GM10847 (cell line): ENCODE measurements around the gene NECAB2.

Experiments used
- POLR2A ChIP-seq: IDR thresholded peaks from 2 replicates; pipeline ENCODE4 v1.6.1; 2011; ENCODE audit not compliant: insufficient read length; ENCODE audit errors: extremely low read depth

The NECAB2 gene

DNA sequence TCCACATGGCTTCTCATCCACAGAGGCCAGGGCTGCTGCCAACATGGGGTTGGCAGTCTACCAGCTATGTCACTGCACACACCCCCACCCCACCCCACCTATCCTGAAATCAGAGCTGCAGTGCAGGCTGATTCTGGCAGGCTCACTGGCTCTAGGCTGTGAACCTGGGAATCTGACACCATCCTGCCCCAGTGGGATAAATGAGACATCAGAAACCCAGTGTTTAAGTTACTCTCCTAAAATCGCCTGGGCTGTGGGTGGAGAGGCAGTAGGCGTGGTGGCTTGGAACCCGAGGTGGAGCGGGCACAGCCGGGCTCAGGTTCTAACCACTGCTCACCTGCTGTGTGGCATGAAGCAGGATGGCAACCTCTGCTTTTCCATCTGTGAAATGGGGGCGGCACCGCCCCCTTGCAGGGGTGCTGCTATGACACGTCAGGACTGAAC is 69.0 kb downstream of the NECAB2 start:
- TF ChIP-seq POLR2A = no peak

DNA sequence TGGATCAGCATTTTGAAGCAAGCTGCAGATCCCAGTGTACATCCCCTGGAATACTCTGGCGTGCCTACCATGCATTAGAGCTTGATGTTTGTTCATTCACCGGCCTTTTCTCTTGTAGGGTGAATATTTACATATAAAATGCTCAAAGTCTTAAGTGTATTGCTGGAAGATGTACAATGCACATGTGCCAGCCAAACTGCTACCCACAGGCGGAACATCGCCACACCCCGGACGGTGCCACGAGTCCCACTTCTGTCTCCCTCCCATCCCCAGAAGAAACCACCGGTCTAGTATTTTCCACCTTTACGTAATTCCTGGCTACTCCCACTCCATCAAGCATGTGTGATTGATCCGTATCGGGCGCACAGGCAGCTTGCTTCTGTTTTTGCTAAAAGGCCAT is 70.4 kb downstream of the NECAB2 start:
- TF ChIP-seq POLR2A = no peak

DNA sequence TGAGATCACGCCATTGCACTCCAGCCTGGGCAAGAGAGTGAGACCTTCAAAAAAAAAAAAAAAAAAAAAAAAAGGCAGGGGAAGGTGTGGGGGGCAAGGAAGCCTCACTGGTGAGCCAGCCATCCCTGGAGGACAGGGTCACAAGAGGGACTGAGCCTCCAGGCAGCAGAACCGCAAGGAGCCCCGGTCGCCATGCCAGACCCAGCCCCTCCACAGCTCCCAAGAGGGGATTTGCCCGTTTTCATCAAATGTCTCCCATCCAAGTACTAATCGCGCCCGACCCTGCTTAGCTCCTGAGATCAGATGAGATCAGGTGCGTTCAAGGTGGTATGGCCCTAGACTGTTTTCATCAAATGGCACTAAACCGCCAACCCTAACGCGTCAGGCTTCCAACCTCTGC is 71.7 kb downstream of the NECAB2 start:
- no peak for TF ChIP-seq POLR2A

DNA sequence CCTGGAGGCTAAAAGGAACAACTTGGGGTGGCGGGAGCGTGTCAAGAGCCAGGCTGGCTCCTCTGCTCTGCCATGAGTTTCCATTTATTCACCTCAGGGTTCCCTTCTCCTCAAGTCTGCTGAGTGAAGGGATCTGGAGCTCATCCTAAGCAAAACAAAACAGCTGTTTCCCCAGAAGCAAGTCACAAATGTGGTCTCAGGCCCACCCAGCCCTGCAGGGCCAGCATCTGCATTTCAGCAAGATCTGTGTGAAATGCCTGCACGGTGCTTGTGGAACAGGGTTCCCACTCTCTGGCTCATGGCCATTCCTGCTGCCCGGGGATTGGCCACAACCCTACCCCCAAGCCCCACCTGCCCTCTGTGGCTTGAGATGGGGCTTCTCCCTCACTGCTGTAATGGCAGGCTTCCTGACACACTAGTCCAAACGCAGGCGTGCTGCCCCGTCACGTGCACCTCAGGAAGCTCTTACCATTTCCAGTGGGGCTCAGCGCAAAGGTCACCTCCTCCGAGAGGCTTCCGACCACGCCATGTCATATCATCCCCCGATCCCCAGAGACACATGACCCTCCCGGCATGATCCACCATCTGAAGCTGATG is 72.3 kb downstream of the NECAB2 start:
- TF ChIP-seq POLR2A = no peak

DNA sequence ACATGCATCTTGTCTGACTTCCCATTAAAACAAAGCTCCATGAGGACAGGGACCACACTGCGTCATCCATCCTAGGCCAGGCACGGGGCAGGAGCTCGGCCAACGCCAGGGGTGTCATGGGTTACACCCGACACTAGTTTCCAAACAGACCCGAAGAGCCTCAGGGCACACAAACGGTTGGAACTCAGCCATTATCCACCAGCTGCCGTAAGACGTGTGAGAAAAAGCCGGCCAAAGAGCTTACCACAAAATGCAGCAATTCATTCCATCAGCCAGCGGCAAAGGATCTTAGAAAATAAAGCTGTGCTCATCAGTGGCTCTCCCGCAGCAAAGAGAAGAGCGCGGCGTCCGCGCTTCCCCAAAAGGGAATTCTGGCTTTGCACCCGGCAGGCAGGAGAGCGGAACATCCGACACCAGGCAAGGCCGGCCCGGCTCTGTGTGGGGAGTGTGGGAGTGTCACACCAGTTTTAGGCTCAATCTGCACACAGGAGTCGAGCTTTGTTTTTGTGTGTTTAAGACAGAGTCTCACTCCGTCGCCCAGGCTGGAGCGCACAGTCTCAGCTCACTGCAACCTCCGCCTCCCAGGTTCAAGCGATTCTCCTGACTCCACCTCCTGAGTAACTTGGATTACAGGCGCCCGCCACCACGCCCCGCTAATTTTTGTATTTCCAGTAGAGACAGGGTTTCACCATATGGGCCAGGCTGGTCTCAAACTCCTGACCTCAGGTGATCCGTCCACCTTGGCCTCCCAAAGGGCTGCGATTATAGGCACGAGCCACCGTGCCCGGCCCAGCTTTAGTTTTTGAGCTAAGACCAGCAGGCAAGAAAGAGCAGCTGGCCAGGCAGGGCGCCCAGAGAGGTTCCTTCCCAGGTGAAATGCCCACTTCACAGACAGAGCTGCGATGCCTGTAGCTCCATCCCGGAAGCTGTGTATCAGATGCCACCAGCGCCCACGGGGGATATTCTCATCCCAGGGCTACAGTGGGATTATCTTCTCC is 73.1 kb downstream of the NECAB2 start:
- no peak for TF ChIP-seq POLR2A

DNA sequence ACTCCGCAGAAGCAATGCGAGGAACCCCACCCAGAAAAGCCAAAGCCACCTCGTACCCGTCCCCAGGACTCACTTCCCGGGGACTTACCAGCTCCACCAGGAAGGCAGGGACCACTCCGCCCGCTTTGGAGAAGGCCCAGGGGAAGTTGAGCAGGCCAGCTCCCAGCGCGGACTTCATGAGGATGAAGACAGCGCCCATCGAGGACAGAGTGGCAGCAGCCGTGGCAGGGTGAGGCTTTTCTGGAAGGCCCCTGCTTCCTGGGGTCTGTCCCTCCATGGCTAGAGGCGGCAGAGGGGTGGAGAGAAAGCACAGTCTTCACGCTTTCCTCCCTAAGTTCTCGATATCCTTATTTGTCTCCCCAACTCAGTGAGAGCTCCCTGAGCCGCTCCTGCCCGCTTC is 73.8 kb downstream of the NECAB2 start:
- TF ChIP-seq POLR2A = no peak

DNA sequence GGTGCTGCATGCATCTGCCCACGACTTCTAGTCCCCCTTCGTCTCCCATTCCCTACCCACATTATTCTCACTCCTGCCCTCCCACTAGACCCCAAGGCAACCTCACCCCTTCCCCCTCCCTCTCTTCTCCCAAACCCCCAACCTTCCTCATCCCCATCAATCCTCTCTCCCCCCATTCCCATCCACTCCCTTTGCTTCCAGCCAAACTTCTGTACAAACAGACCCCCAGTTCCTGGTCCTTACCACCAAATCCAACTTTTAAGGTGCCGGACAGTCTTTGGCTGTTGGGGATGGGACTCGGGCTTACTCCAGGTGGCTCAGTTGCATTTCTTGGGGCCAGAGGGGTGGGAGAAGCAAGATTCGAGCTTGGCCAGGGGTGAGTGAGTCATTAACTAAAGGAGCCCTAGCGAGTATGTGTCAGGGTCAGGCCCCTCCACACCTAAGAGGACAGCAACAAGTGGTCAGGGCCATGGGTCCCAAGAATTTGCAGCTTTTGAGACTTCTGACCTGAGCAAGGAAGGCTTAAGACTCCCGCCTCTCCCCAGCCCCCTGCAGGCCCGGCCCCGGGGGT is 74.3 kb downstream of the NECAB2 start, which contains the start of gene SLC38A8:
SLC38A8 (minus strand) TSS at position 488 of the 571 bp plus-strand sequence. CDS start 638 bp downstream, outside the sequence.
- no peak for TF ChIP-seq POLR2A

DNA sequence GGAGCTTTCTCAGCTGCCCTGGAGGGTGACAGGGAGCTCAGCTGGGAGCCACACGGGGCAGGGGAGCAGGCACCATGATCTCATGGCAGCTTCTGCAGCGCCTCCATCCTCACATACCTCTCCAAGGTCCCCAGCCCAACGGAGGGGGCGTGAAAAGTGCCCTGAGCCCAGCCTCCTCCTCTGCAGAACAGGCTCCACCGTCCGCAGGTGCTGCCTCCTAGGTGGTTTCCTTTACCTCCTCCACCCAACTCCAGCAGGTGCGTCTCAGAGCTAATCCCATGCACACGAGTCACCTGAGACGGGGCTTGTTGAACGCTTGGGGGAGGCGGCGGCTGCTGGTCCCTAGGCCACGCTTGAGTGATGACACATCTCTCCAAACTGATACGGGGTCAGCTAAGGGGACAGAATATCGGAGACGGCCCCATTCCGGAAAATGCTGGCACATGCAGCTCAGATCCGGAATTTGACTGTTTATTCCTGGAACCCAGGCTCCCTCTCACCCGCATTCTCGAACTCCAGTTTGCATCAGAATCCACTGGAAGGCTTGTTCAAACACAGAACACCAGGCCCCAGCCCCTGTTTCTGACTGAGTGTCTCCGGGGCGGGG is 74.9 kb downstream of the NECAB2 start:
- TF ChIP-seq POLR2A = no peak

DNA sequence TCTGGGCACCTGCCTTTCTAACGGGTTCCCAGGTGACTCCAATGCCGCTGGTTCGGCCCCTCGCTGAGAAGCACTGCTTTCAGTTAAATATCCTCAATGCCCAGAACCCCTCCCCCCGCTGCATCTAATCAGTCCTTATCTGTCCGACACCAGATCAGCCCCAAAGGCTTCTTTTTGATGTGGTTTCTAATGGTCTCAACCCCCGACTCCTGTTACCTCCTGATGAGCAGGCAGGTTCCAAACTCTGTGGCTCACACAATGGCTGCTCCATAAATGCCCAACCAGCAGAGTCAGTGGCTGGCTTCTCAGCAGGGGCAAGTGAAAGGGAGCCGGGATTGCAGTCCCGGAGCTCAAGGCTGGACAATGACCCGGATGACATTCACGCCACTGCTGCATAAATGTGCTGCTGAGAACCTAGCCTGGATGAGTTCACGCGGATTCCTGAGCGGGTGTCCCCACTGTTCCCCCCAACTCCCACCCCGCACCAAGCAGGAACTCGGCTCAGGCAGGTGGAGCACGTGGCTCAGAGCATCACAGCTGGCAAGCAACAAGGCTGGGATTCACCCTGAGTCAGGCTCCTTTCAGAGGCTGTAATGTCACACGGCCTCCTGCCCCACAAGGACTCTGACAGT is 75.6 kb downstream of the NECAB2 start:
- TF ChIP-seq POLR2A = no peak

DNA sequence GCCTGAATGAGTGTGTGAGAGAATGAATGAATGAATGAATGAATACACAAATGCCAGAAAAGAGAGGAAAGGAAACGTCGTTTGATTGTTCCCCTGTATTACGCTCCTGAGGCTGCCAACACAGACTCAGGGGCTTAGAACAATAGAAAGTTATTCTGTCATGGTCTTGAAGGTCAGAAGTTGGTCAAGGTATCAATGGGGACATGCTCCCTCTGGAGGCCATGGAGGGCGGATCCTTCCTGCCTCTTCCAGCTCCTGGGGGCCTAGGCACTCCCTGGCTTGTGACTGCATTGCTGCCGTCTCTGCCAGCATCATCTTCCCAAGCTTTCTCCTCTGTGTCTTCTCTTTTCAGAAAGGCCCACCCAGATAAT is 76.1 kb downstream of the NECAB2 start:
- no peak for TF ChIP-seq POLR2A

DNA sequence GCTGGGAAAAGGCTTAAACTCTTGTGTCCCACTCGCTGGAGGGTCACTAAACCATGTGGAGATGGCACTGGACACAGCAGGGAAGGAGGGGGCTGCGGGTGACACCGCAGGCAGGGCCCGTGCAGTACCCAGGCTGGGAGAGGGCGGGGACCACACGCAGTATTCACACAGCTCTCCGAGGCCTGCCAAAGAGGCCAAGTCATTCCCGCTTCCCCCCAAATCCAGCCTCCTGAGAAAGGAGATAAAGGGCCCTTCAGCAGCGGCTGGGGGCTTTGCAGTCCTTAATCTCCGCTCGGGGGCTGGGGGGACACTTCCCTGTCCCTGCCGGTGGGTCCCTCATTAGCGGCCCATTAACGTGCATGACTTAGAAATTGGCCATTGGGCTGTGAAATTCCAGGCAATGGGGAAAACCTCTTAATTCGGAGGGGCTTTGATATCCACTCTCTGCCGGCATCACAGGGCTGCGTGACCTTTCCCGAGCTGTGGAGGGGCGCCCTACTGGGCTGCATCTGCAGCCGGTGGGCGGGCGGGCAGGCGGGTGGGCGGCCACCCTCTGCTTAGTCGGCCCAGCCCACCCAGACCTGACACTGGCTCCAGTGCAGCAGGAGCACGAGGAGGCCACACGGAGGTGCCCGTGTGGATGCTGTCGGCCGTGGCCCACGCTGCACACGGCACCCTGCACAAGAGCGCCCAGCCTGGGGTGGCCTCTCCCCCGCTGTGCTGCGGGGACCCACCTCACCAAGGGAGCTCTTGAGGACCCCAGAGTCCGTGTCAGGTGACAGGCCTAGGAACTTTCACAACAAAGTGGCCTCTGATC is 77.2 kb downstream of the NECAB2 start:
- TF ChIP-seq POLR2A = no peak

DNA sequence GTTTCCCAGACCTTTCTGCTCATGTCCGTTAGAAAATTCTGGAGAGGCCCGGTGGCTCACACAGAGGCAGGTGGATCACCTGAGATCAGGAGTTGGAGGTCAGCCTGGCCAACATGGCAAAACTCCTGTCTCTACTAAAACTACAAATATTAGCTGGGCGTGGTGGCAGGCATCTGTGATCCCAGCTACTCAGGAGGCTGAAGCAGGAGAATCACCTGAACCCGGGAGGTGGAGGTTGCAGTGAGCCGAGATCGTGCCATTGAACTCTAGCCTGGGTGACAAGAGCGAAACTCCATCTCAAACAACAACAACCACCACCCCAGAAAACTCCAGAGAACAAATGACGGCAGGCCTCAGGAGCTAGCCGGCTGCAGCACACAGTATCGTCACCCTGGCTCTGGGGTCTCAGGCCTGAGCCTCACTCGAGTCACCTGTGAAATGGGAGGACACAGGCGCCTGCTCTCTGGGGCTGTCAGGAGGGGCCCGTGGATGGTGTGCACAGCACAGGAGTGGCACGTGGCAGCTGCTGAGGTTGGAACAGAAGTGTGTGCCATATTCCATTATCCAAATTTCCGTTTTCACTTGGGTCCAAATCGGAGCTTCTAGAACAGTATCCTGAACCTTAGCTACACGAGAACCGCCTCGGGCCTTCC is 77.9 kb downstream of the NECAB2 start:
- TF ChIP-seq POLR2A = no peak

DNA sequence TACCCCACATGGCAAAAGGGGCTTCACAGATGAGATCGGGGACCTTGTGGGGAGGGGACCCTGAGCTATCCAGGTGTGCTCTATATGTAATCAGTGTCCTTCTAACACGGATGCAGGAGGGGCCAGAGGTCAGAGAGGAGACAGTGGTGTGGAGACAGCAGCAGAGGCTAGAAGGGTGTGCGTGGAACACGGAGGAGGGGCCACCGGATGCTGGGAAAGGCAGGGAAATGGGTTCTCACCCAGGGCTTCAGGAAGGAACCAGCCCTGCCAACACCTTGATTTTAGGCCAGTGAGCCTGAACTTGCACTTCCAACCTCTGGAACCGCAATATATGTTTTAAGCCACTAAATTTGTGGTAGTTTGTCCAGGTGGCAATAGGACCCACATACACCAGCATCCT is 79.2 kb downstream of the NECAB2 start:
- no peak for TF ChIP-seq POLR2A

DNA sequence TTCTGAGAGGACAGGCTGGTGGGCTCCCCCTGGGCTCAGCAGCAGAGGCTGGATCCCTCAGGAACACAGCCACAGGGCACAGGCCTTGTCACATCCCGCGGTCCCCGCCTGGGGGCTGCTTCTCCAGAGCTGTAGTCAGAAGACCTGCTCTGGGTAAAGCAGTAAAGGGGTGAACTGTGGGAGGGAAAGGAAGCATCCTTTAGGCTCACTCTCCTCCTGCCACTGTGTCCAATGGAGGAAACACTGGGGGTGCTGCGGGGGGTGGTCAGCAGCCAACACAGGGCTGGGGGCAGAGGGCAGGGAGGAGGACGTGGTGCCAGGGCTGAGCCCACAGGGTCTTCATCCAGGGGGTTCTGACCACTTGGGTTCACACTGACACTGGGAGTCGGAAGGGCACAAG is 79.6 kb downstream of the NECAB2 start:
- no peak for TF ChIP-seq POLR2A
